HEK293 (cell line): ENCODE data around the gene MED15.

Source experiments
- CTCF ChIA-PET: fragments of 350-600 bp; formaldehyde crosslinking; extraction: SDS; loops from one replicate; lab custom pipeline; 2021; ENCODE audit warnings: antibody characterized with exemption; lab: Yijun Ruan, JAX
- POLR2A ChIA-PET: fragments of 300-600 bp; formaldehyde crosslinking; extraction: SDS; loops from one replicate; lab custom pipeline; 2020; ENCODE audit warnings: antibody characterized with exemption, inconsistent platforms; lab: Yijun Ruan, JAX
- H3K27ac ChIP-seq: fragments of 200-500 bp; sonication (Bioruptor generic); 2 replicates; pipeline ENCODE4 v1.5.1; 2014; ENCODE audit warnings: low read depth, low read length, control low read depth, inconsistent platforms; ENCODE audit errors: extremely low read depth
- H3K36me3 ChIP-seq, 2 experiments: fragments of 200-500 bp in 1 of 2; sonication (Bioruptor generic) in 1 of 2; 1 replicate in 1 of 2; 2 replicates in 1 of 2; pipeline ENCODE4 v1.5.1; 2014 to 2017; ENCODE audit warnings: inconsistent platforms in 2 of 2, low read length in 2 of 2; ENCODE audit not compliant: control insufficient read depth in 2 of 2, insufficient read depth in 1 of 2
- H3K4me1 ChIP-seq: fragments of 200-500 bp; sonication (Bioruptor generic); 2 replicates; pipeline ENCODE4 v1.5.1; 2014; ENCODE audit warnings: mild to moderate bottlenecking, low read length, inconsistent platforms; ENCODE audit not compliant: control insufficient read depth, insufficient read depth
- H3K4me3 ChIP-seq: 2 replicates; pipeline ENCODE4 v1.5.1; 2011; ENCODE audit warnings: low read depth, mild to moderate bottlenecking, control low read depth, low read length, moderate library complexity
- H3K9me3 ChIP-seq: fragments of 200-500 bp; sonication (Bioruptor generic); 2 replicates; pipeline ENCODE4 v1.5.1; 2014; ENCODE audit warnings: low read depth, low read length, inconsistent platforms; ENCODE audit not compliant: control insufficient read depth, insufficient read depth
- AEBP2 ChIP-seq: fragments of 450-650 bp; formaldehyde crosslinking; IDR thresholded peaks from 2 replicates; pipeline ENCODE4 v1.5.1; 2016; ENCODE audit warnings: missing biosample characterization, missing genetic modification characterization, borderline replicate concordance
- BCL6B ChIP-seq: fragments of 450-650 bp; formaldehyde crosslinking; IDR thresholded peaks from 2 replicates; pipeline ENCODE4 v1.5.1; 2017; ENCODE audit warnings: missing biosample characterization, missing genetic modification characterization
- GLIS1 ChIP-seq: fragments of 450-650 bp; formaldehyde crosslinking; IDR thresholded peaks from 2 replicates; pipeline ENCODE4 v1.5.1; 2016; ENCODE audit warnings: missing biosample characterization, missing genetic modification characterization
- KLF1 ChIP-seq: fragments of 450-650 bp; formaldehyde crosslinking; IDR thresholded peaks from 2 replicates; pipeline ENCODE4 v1.5.1; 2016; ENCODE audit warnings: missing biosample characterization, missing genetic modification characterization
- PRDM2 ChIP-seq: fragments of 450-650 bp; formaldehyde crosslinking; IDR thresholded peaks from 2 replicates; pipeline ENCODE4 v1.5.1; 2016; ENCODE audit warnings: missing biosample characterization, missing genetic modification characterization, borderline replicate concordance
- SCRT2 ChIP-seq: fragments of 450-650 bp; formaldehyde crosslinking; IDR thresholded peaks from 2 replicates; pipeline ENCODE4 v1.5.1; 2016; ENCODE audit warnings: missing biosample characterization, missing genetic modification characterization
- SETDB1 ChIP-seq: IDR thresholded peaks from one replicate; pipeline ENCODE4 v1.6.1; 2017; ENCODE audit warnings: mild to moderate bottlenecking, low read length, moderate library complexity, mixed read lengths; ENCODE audit not compliant: insufficient read length
- SP2 ChIP-seq: fragments of 450-650 bp; formaldehyde crosslinking; IDR thresholded peaks from 2 replicates; pipeline ENCODE4 v1.5.1; 2016; ENCODE audit warnings: missing biosample characterization, missing genetic modification characterization
- TSHZ1 ChIP-seq: fragments of 450-650 bp; formaldehyde crosslinking; IDR thresholded peaks from 2 replicates; pipeline ENCODE4 v1.5.1; 2016; ENCODE audit warnings: missing biosample characterization, missing genetic modification characterization, borderline replicate concordance
- ZNF280C ChIP-seq: fragments of 450-650 bp; formaldehyde crosslinking; IDR thresholded peaks from 2 replicates; pipeline ENCODE4 v1.5.1; 2016; ENCODE audit warnings: missing biosample characterization, missing genetic modification characterization
- ZNF324 ChIP-seq: fragments of 450-650 bp; formaldehyde crosslinking; IDR thresholded peaks from 2 replicates; pipeline ENCODE4 v1.5.1; 2016; ENCODE audit warnings: missing biosample characterization, missing genetic modification characterization
- ZNF37A ChIP-seq: fragments of 450-650 bp; IDR thresholded peaks from 2 replicates; pipeline ENCODE4 v1.5.1; 2018; ENCODE audit warnings: missing biosample characterization, missing genetic modification characterization
- ZNF621 ChIP-seq: fragments of 450-650 bp; formaldehyde crosslinking; IDR thresholded peaks from 2 replicates; pipeline ENCODE4 v1.5.1; 2017; ENCODE audit warnings: missing biosample characterization, missing genetic modification characterization

MED15 gene

GRCh38 chr22:20553947-20554741 lies 46.7 kb downstream of the MED15 start:
- H3K9me3 ChIP-seq, result no peaks in the 10 kb centered on the region
- ChIA-PET CTCF (interaction anchor here (0.6 to 5.9 kb wide), 2 partner anchors 11 to 230 kb away, joined by 3 to 72 read pairs; no protein-coding TSS in a partner anchor), POLR2A (interaction anchor here (0.8 kb wide), 1 partner anchor 14 kb away, joined by 3 read pairs; no protein-coding TSS in a partner anchor)
- no peak overlapping the region for H3K27ac ChIP-seq
- H3K4me1 ChIP-seq, result peaks cover 11% of the 10 kb centered on the region
- no peak for TF ChIP-seq KLF1 (tag by site-specific recombination)
- TF ChIP-seq GLIS1 (tag by site-specific recombination), result peak; percentile 42
- no peak for TF ChIP-seq ZNF37A (tag by site-specific recombination)
- H3K4me3 ChIP-seq, result no peak overlapping the region
- peaks cover 0 to 83% of the 10 kb centered on the region in 2 experiments; a peak in 1 of 3 replicates for H3K36me3 ChIP-seq

GRCh38 chr22:20554824-20555223 lies 47.4 kb downstream of the MED15 start:
- POLR2A ChIA-PET, result interaction anchor here (0.8 kb wide), 1 partner anchor 13 kb away, joined by 3 read pairs; no protein-coding TSS in a partner anchor
- Histone ChIP-seq H3K36me3 (peaks cover 0 to 90% of the 10 kb centered on the region in 2 experiments; a peak in 1 of 3 replicates), H3K4me3 (no peak overlapping the region), H3K4me1 (peaks cover 8% of the 10 kb centered on the region), H3K9me3 (no peaks in the 10 kb centered on the region), H3K27ac (no peak overlapping the region)
- no peak for TF ChIP-seq ZNF621 (tag by site-specific recombination)
- no peak for TF ChIP-seq ZNF324 (tag by site-specific recombination)
- no peak for TF ChIP-seq AEBP2 (tag by site-specific recombination)
- TF ChIP-seq ZNF280C, result no peak
- TF ChIP-seq SCRT2, result no peak
- TF ChIP-seq SETDB1, result no peak
- TF ChIP-seq TSHZ1 (tag by site-specific recombination), result no peak
- TF ChIP-seq SP2 (tag by site-specific recombination), result no peak
- no peak for TF ChIP-seq BCL6B
- TF ChIP-seq PRDM2, result no peak
- CTCF ChIA-PET, result interaction anchor here (1.5 to 5.9 kb wide), 2 partner anchors 10 to 17 kb away, joined by 7 to 72 read pairs; no protein-coding TSS in a partner anchor
